ENCODE data around the gene SIAH1.

- TF ChIP-seq CTCF (IDR thresholded peaks at IDR 0.05; ENCODE audit: poor library complexity) (no peak), EZH2 (IDR thresholded peaks at IDR 0.05; ENCODE audit: borderline replicate concordance) (no peak), EZH2phosphoT487 (IDR thresholded peaks at IDR 0.05; ENCODE audit: low read depth, severe bottlenecking, unreplicated experiment) (no peak)
Observed at GRCh38 chr16:48386559-48387312, 1.5 kb upstream of the SIAH1 start.

Data from hepatocyte (in vitro differentiated cells).